Activated T-cell treated with anti-CD3 and anti-CD28 coated beads, Interleukin-2, amount 50 U/mL, for 4 hours (primary cell): ENCODE results near the gene ZNF507. TPM values are rescaled to one million over a fixed set of nuclear protein-coding genes. Genes with fewer than 3 reads are reported as not detected.

Experiments
- ATAC-seq, 2 donors: fragments of 200-7000 bp; cut with Tn5 transposase; one replicate each; pipeline ENCODE4 v1.10.0; 2021
- DNase-seq: peaks from one replicate; pipeline ENCODE4 v3.0.0-alpha.2; 2020
- H3K27me3 Mint-ChIP-seq: one replicate; pipeline ENCODE4 v1.8.0; 2021; ENCODE audit warnings: low read depth, mixed read lengths
- H3K36me3 Mint-ChIP-seq: one replicate; pipeline ENCODE4 v1.8.0; 2022; ENCODE audit warnings: mixed read lengths; ENCODE audit not compliant: insufficient read depth
- H3K4me1 Mint-ChIP-seq: one replicate; pipeline ENCODE4 v1.8.0; 2021; ENCODE audit warnings: low read depth, mixed read lengths
- H3K4me3 Mint-ChIP-seq: one replicate; pipeline ENCODE4 v1.8.0; 2021; ENCODE audit warnings: mild to moderate bottlenecking, moderate library complexity, mixed read lengths
- H3K9me3 Mint-ChIP-seq: one replicate; pipeline ENCODE4 v1.8.0; 2021; ENCODE audit warnings: mixed read lengths
- total RNA-seq, 3 donors: library from RNA; stranded (reverse); gene quantifications; one replicate each; pipeline ENCODE4 v1.2.1, GENCODE V29; 2021

Gene ZNF507
- total RNA-seq, 3 donors from 2014 or later: 26.0 to 27.4 (median 26.2) TPM

GRCh38 chr19:32403291-32403995 lies 58.0 kb downstream of the ZNF507 start:
- no peak for ATAC-seq
- peaks cover 14% of the 10 kb centered on the region for H3K4me1 Mint-ChIP-seq
- no peak for DNase-seq
- H3K4me3 Mint-ChIP-seq: peak overlapping the region; percentile 87
- peaks cover 3% of the 10 kb centered on the region for H3K36me3 Mint-ChIP-seq
- no peaks in the 10 kb centered on the region for H3K9me3 Mint-ChIP-seq
- H3K27me3 Mint-ChIP-seq: no peaks in the 10 kb centered on the region

- DNase-seq: no peak
- no peaks in the 10 kb centered on the region for H3K27me3 Mint-ChIP-seq
- H3K4me3 Mint-ChIP-seq: peak overlapping the region; percentile 87
- H3K4me1 Mint-ChIP-seq: peaks cover 14% of the 10 kb centered on the region
- H3K9me3 Mint-ChIP-seq: no peaks in the 10 kb centered on the region
- no peak for ATAC-seq
- H3K36me3 Mint-ChIP-seq: peaks cover 6% of the 10 kb centered on the region
These were observed 59.0 kb downstream of the ZNF507 start for GRCh38 chr19:32404213-32404932.

DNA sequence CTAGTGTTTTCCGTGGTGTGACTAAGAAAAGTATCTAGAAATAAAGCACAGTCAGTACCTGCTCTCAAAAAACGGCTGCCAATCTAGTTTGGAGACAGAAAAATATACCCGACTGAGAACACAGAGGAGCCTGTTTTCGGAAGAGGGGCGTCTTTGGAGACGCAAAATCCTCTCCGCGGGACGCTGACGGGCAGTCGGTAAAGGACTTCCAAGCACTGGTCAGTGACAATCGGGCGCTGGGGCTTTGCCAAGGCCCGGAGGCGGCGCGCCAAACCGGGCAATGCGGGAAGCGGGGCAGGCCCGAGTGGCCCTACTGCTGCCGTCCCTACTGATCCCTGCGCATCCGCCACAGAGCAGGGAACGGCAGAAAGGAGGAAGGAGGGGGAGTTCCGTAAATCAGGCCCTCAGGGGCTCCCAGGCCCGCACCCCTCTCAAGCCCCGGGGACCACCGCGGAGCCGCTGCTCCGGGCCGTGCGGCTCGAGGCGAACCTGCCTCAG lies 59.6 kb downstream of the ZNF507 start:
- Mint-ChIP-seq H3K4me3 (peak overlapping the region; percentile 87), H3K36me3 (peaks cover 8% of the 10 kb centered on the region), H3K4me1 (peaks cover 14% of the 10 kb centered on the region), H3K9me3 (no peaks in the 10 kb centered on the region), H3K27me3 (no peaks in the 10 kb centered on the region)
- DNase-seq: no peak
- peak; percentile 1 to 3 for ATAC-seq

GRCh38 chr19:32405431-32406160 lies 60.2 kb downstream of the ZNF507 start, which contains the start of gene DPY19L3:
TSS of gene DPY19L3 (plus strand) at chr19:32405770. CDS start at chr19:32408254, 2,484 bp downstream.
- H3K9me3 Mint-ChIP-seq: no peaks in the 10 kb centered on the region
- peak; percentile 95 to 96 for ATAC-seq
- peak; percentile 87 for DNase-seq
- peaks cover 8% of the 10 kb centered on the region for H3K36me3 Mint-ChIP-seq
- peaks cover 14% of the 10 kb centered on the region for H3K4me1 Mint-ChIP-seq
- peak within 1 kb of the TSS; percentile 87 for H3K4me3 Mint-ChIP-seq
- H3K27me3 Mint-ChIP-seq: no peaks in the 10 kb centered on the region

- H3K4me3 Mint-ChIP-seq: peak overlapping the region; percentile 85
- ATAC-seq (no peak), DNase-seq (no peak)
- H3K9me3 Mint-ChIP-seq: no peaks in the 10 kb centered on the region
- H3K36me3 Mint-ChIP-seq: peaks cover 8% of the 10 kb centered on the region
- no peaks in the 10 kb centered on the region for H3K27me3 Mint-ChIP-seq
- peaks cover 14% of the 10 kb centered on the region for H3K4me1 Mint-ChIP-seq
These were observed 61.0 kb downstream of the ZNF507 start for GRCh38 chr19:32406161-32407003.

GRCh38 chr19:32407004-32407992 lies 61.9 kb downstream of the ZNF507 start:
- peak overlapping the region; percentile 85 for H3K4me3 Mint-ChIP-seq
- H3K9me3 Mint-ChIP-seq: no peaks in the 10 kb centered on the region
- H3K36me3 Mint-ChIP-seq: peaks cover 11% of the 10 kb centered on the region
- DNase-seq: no peak
- no peaks in the 10 kb centered on the region for H3K27me3 Mint-ChIP-seq
- ATAC-seq: no peak
- H3K4me1 Mint-ChIP-seq: peaks cover 14% of the 10 kb centered on the region

DNA sequence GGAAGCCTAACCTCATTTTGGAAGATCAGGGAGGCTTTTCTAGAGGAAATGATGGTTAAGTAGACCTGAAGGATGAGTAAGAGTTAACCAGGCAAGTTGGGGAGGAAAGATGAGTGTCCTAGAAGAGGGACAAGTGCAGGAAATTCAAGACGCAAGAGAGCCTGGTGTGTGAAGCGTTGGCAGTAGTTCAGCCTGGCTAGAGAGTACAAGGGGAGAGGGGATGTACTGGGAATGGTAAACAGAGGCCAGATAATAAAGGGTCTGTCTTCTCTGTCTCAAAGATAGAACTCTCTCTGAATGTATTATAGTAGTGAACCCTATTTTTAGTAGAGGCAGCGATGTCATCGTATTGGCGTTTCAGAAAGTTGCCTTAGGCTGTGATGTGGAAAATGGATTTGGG lies 69.8 kb downstream of the ZNF507 start:
- H3K4me1 Mint-ChIP-seq: no peaks in the 10 kb centered on the region
- H3K9me3 Mint-ChIP-seq: no peaks in the 10 kb centered on the region
- H3K4me3 Mint-ChIP-seq: no peak overlapping the region
- no peaks in the 10 kb centered on the region for H3K27me3 Mint-ChIP-seq
- DNase-seq (no peak), ATAC-seq (no peak)
- H3K36me3 Mint-ChIP-seq: peaks cover 29% of the 10 kb centered on the region

- Mint-ChIP-seq H3K27me3 (no peaks in the 10 kb centered on the region), H3K36me3 (peaks cover 29% of the 10 kb centered on the region), H3K4me3 (no peak overlapping the region), H3K4me1 (no peaks in the 10 kb centered on the region), H3K9me3 (no peaks in the 10 kb centered on the region)
- DNase-seq (no peak), ATAC-seq (no peak)
These were observed 70.3 kb downstream of the ZNF507 start for GRCh38 chr19:32415669-32416068.

DNA sequence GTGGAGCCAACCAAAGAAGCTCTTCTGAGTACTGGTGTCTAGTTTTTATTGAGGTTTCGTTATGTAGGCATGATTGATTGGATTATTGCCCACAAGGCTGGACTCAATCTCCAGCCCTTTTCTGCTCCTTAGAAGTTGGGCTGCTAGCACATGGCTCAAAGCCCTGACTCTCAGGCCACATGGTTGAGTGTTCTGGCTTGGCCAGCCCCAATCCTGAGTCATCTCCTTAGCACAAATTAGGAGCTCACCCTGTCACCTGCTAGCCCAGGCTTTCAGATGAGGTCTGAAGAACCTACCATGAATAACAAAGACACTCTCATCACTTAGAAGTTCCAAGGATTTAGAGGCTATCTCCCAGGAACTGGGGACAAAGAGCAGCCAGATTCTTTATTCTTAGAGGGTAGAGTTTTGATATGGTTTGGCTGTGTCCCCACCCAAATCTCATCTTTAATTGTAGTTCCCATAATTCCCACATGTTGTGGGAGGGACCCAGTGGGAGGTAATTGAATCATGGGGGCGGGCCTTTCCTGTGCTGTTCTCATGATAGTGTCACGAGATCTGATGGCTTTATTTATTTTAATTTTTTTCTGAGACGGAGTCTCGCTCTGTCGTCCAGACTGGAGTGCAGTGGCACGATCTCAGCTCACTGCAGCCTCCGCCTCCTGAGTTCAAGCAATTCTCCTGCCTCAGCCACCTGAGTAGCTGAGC lies 71.5 kb downstream of the ZNF507 start:
- Mint-ChIP-seq H3K4me3 (no peak overlapping the region), H3K9me3 (no peaks in the 10 kb centered on the region), H3K4me1 (peaks cover 4% of the 10 kb centered on the region), H3K27me3 (no peaks in the 10 kb centered on the region), H3K36me3 (peaks cover 27% of the 10 kb centered on the region)
- DNase-seq: no peak
- no peak for ATAC-seq

GRCh38 chr19:32418155-32418554 lies 72.7 kb downstream of the ZNF507 start:
- no peak for DNase-seq
- no peaks in the 10 kb centered on the region for H3K9me3 Mint-ChIP-seq
- H3K4me1 Mint-ChIP-seq: peaks cover 12% of the 10 kb centered on the region
- no peaks in the 10 kb centered on the region for H3K27me3 Mint-ChIP-seq
- H3K4me3 Mint-ChIP-seq: no peak overlapping the region
- ATAC-seq: no peak
- peaks cover 22% of the 10 kb centered on the region for H3K36me3 Mint-ChIP-seq

DNA sequence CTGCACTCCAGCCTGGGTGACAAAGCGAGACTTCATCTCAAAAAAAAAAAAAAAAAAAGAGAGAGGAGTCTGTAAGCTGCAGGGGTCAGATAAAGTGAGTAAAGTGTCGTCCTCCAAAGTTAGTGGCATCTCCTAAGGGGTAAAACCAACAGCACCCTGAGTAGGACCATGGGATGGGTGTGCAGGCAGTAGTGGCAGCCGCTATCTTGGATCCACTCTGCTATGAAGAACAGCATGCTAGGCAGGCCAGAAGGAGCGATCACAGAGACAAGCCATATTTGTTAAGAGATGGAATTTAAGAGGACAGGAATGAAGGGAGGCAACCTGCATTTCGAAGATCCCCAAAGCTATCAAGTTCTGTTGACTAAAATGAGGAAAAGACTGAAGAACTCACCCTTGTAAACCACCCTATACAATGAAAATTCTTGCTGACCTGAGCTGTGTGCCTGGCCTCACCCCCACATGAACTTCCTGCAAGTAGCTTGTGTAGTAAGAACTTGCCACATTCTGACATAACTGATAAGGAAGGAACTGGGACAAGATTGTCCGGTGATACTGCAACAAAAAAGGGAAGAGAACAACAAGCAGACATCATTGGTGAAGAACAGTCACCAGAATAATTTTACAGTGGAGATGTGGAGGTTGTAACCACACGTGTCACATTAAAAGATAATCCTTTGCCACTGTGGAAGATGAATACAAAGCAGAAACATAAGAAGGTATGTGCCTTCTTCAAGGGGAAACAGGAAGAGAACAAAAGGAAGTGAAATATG lies 76.4 kb downstream of the ZNF507 start:
- no peak overlapping the region for H3K4me3 Mint-ChIP-seq
- no peaks in the 10 kb centered on the region for H3K9me3 Mint-ChIP-seq
- ATAC-seq: no peak

DNA sequence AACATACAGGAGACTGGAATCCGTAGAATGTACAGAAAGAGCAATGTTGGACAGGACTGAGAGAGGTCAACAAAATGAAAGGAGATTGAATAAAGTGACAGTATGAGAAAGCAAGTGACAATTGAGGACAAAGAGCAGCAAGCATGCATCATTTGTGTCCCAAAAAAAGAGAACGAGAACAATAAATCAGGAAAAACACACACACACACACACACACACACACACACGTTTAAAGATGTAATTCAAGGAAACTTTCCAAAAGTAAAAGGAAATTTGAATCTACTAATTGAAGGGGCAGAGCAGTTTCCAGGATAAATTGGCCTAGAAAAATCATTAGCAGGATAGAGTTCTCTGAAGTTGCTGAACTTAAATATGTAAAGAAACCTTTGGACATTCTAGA lies 77.0 kb downstream of the ZNF507 start:
- H3K4me1 Mint-ChIP-seq: peaks cover 12% of the 10 kb centered on the region
- no peaks in the 10 kb centered on the region for H3K27me3 Mint-ChIP-seq
- H3K36me3 Mint-ChIP-seq: peaks cover 2% of the 10 kb centered on the region
- no peak for ATAC-seq
- H3K9me3 Mint-ChIP-seq: no peaks in the 10 kb centered on the region
- no peak for DNase-seq
- no peak overlapping the region for H3K4me3 Mint-ChIP-seq

More for the DNA sequence above, 76.4 kb downstream of the ZNF507 start:
- Mint-ChIP-seq H3K4me1 (peaks cover 12% of the 10 kb centered on the region), H3K36me3 (peaks cover 5% of the 10 kb centered on the region), H3K27me3 (no peaks in the 10 kb centered on the region)
- no peak for DNase-seq
